IMR-90 (cell line): Measurements from ENCODE around the gene MFAP4. TPM values are rescaled to one million over a fixed set of nuclear protein-coding genes. Genes with fewer than 3 reads are reported as not detected.

Experiments
- ATAC-seq: fragments of 200-7000 bp; cut with Tn5 transposase; 2 replicates; pipeline ENCODE4 v1.9.1; 2020; ENCODE audit warnings: low read depth, mild to moderate bottlenecking, moderate library complexity
- BruUV-seq: library from RNA; stranded (reverse); fragments of 400-500 nt; replicated peaks from 2 replicates; lab custom pipeline; 2021; lab: Mats Ljungman, UMichigan
- CTCF ChIA-PET: fragments of 300-600 bp; formaldehyde crosslinking; extraction: SDS; loops from one replicate; lab custom pipeline; 2021; ENCODE audit warnings: antibody characterized with exemption; lab: Yijun Ruan, JAX
- POLR2A ChIA-PET: fragments of 300-600 bp; sonication (Branson Sonifier 250); formaldehyde crosslinking; loops from one replicate; lab custom pipeline; 2022; ENCODE audit warnings: antibody characterized with exemption; ENCODE audit not compliant: unreplicated experiment; lab: Charles Lee
- DNase-seq: peaks from one replicate; pipeline ENCODE4 v3.0.0; 2013
- H2AFZ ChIP-seq: replicated peaks from 2 replicates; pipeline ENCODE3; 2013; ENCODE audit warnings: low read length, mild to moderate bottlenecking; ENCODE audit not compliant: poor library complexity
- H2AK5ac ChIP-seq: 2 replicates; pipeline ENCODE4 v1.6.1; 2013; ENCODE audit warnings: low read depth, low read length, inconsistent platforms
- H2AK9ac ChIP-seq: replicated peaks from 2 replicates; pipeline ENCODE3; 2013; ENCODE audit warnings: mild to moderate bottlenecking, low read depth, low read length, moderate library complexity; ENCODE audit not compliant: poor library complexity
- H2BK120ac ChIP-seq: 2 replicates; pipeline ENCODE4 v1.6.1; 2013; ENCODE audit warnings: low read depth, low read length, inconsistent platforms
- H2BK15ac ChIP-seq: 3 replicates; pipeline ENCODE4 v1.6.1; 2013; ENCODE audit warnings: low read depth, low read length, inconsistent platforms
- H2BK20ac ChIP-seq: 2 replicates; pipeline ENCODE4 v1.6.1; 2013; ENCODE audit warnings: low read depth, mild to moderate bottlenecking, inconsistent platforms, low read length, moderate library complexity
- H2BK5ac ChIP-seq: 2 replicates; pipeline ENCODE4 v1.6.1; 2013; ENCODE audit warnings: mild to moderate bottlenecking, low read depth, low read length, inconsistent platforms; ENCODE audit not compliant: poor library complexity, severe bottlenecking
- H3K14ac ChIP-seq: replicated peaks from 2 replicates; pipeline ENCODE4 v1.6.1; 2013; ENCODE audit warnings: low read depth, low read length, inconsistent platforms
- H3K18ac ChIP-seq: 2 replicates; pipeline ENCODE4 v1.6.1; 2013; ENCODE audit warnings: low read depth, low read length, control low read depth
- H3K23ac ChIP-seq: 2 replicates; pipeline ENCODE4 v1.6.1; 2013; ENCODE audit warnings: low read depth, low read length, inconsistent platforms
- H3K27ac ChIP-seq: 2 replicates; pipeline ENCODE4 v1.5.1; 2013; ENCODE audit warnings: mild to moderate bottlenecking, control low read depth, low read length; ENCODE audit not compliant: insufficient read depth
- H3K27me3 ChIP-seq: 2 replicates; pipeline ENCODE4 v1.6.1; 2013; ENCODE audit warnings: low read length; ENCODE audit not compliant: control insufficient read depth, insufficient read depth
- H3K36me3 ChIP-seq: 2 replicates; pipeline ENCODE4 v1.6.1; 2013; ENCODE audit warnings: low read length, mixed read lengths; ENCODE audit not compliant: control insufficient read depth, insufficient read depth
- H3K4ac ChIP-seq: 2 replicates; pipeline ENCODE4 v1.6.1; 2013; ENCODE audit warnings: low read depth, low read length, inconsistent platforms
- H3K4me1 ChIP-seq: 2 replicates; pipeline ENCODE4 v1.6.1; 2013; ENCODE audit warnings: low read length, mixed read lengths; ENCODE audit not compliant: control insufficient read depth, insufficient read depth
- H3K4me2 ChIP-seq: 2 replicates; pipeline ENCODE4 v1.6.1; 2013; ENCODE audit warnings: low read depth, mild to moderate bottlenecking, control low read depth, low read length, moderate library complexity
- H3K4me3 ChIP-seq: 2 replicates; pipeline ENCODE4 v1.5.1; 2013; ENCODE audit warnings: low read depth, mild to moderate bottlenecking, control low read depth, low read length, moderate library complexity; ENCODE audit not compliant: insufficient read depth
- H3K56ac ChIP-seq: 2 replicates; pipeline ENCODE4 v1.6.1; 2013; ENCODE audit warnings: low read length, inconsistent platforms; ENCODE audit not compliant: insufficient read depth; ENCODE audit errors: extremely low read depth
- H3K79me1 ChIP-seq, 2 experiments: 2 replicates each; pipeline ENCODE4 v1.6.1; 2013; ENCODE audit warnings: low read length in 2 of 2, inconsistent platforms in 1 of 2, low read depth in 1 of 2
- H3K9ac ChIP-seq: 2 replicates; pipeline ENCODE4 v1.6.1; 2013; ENCODE audit warnings: low read depth, low read length, control low read depth
- H3K9me1 ChIP-seq: 2 replicates; pipeline ENCODE4 v1.6.1; 2013; ENCODE audit warnings: low read length, inconsistent platforms; ENCODE audit not compliant: insufficient read depth
- H3K9me3 ChIP-seq: 2 replicates; pipeline ENCODE4 v1.6.1; 2013; ENCODE audit warnings: low read length; ENCODE audit not compliant: control insufficient read depth, insufficient read depth
- H4K20me1 ChIP-seq: 2 replicates; pipeline ENCODE4 v1.6.1; 2013; ENCODE audit warnings: low read length, inconsistent platforms; ENCODE audit not compliant: insufficient read depth
- H4K5ac ChIP-seq: 2 replicates; pipeline ENCODE4 v1.6.1; 2013; ENCODE audit warnings: mild to moderate bottlenecking, low read depth, low read length, control low read depth
- H4K8ac ChIP-seq, 2 experiments: 2 replicates each; pipeline ENCODE4 v1.6.1; 2013; ENCODE audit warnings: low read depth in 2 of 2, low read length in 2 of 2, control low read depth in 1 of 2, inconsistent platforms in 1 of 2
- H4K91ac ChIP-seq: 2 replicates; pipeline ENCODE4 v1.6.1; 2013; ENCODE audit warnings: low read depth, low read length, inconsistent platforms; ENCODE audit not compliant: insufficient read depth
- CEBPB ChIP-seq: IDR thresholded peaks from 2 replicates; pipeline ENCODE4 v1.6.1; 2012; ENCODE audit warnings: low read depth, low read length, improper control_type of control experiment
- CTCF ChIP-seq: conservative IDR thresholded peaks from 2 replicates; pipeline ENCODE4 v1.5.1; 2012; ENCODE audit warnings: mild to moderate bottlenecking, low read depth, low read length, improper control_type of control experiment
- FOS ChIP-seq: fragments of 150-350 bp; IDR thresholded peaks from 2 replicates; pipeline ENCODE4 v1.6.1; 2016; ENCODE audit warnings: low read depth, low read length
- MAFK ChIP-seq: IDR thresholded peaks from 2 replicates; pipeline ENCODE4 v1.6.1; 2012; ENCODE audit warnings: low read depth, low read length, improper control_type of control experiment
- MAZ ChIP-seq: IDR thresholded peaks from 2 replicates; pipeline ENCODE4 v1.6.1; 2012; ENCODE audit warnings: low read depth, mild to moderate bottlenecking, low read length, improper control_type of control experiment, moderate library complexity, borderline replicate concordance
- MXI1 ChIP-seq: IDR thresholded peaks from 2 replicates; pipeline ENCODE4 v1.6.1; 2012; ENCODE audit warnings: low read depth, mild to moderate bottlenecking, low read length, moderate library complexity, borderline replicate concordance
- POLR2A ChIP-seq: IDR thresholded peaks from 2 replicates; pipeline ENCODE4 v1.6.1; 2012; ENCODE audit warnings: mild to moderate bottlenecking, low read depth, low read length
- RFX5 ChIP-seq: IDR thresholded peaks from 2 replicates; pipeline ENCODE4 v1.8.0; 2012; ENCODE audit warnings: low read depth, mild to moderate bottlenecking, low read length, moderate library complexity
- USF2 ChIP-seq: fragments of 150-350 bp; IDR thresholded peaks from 2 replicates; pipeline ENCODE4 v1.6.1; 2017; ENCODE audit warnings: mild to moderate bottlenecking, antibody characterized with exemption, low read length, low read depth
- WGBS, 2 experiments: methylation state at CpG; one replicate each; pipeline versions ENCODE4 v1.1.5 to v1.1.7; 2013; ENCODE audit warnings: missing lambda C conversion rate in 2 of 2; ENCODE audit not compliant: insufficient read length in 1 of 2; ENCODE audit errors: extremely low coverage in 2 of 2; 5-methylcytosine and 5-hydroxymethylcytosine counted together
- dilution Hi-C: fragments of 300-500 bp; cut with HindIII; formaldehyde crosslinking; loops from one replicate; pipeline ENCODE4 v1.14.3; 2018; ENCODE audit warnings: low sequenced_read_pairs; ENCODE audit not compliant: unreplicated experiment
- in situ Hi-C: fragments of 300-500 bp; cut with MboI; formaldehyde crosslinking; loops from 3 replicates; pipeline ENCODE4 v1.14.3; 2019; ENCODE audit warnings: low sequenced_read_pairs, inconsistent platforms, mixed read lengths
- intact Hi-C: fragments of 100-400 bp; cut with micrococcal nuclease; formaldehyde crosslinking; loops from 2 replicates; pipeline ENCODE4 v1.10.0; 2022
- polyA plus RNA-seq, 3 experiments: library from polyadenylated mRNA; depleted of rRNA; stranded (reverse); fragments of >200 nt; gene quantifications; 2 replicates each; pipeline ENCODE4 v1.2.3, GENCODE V29; 2012; ENCODE audit warnings: low replicate concordance in 1 of 3
- total RNA-seq: library from RNA; depleted of rRNA; stranded (reverse); fragments of >200 nt; gene quantifications from 2 replicates; pipeline ENCODE4 v1.2.3, GENCODE V29; 2012

MFAP4 gene
- total and polyA plus RNA-seq, 2 of the 4 experiments (the other 2 are of a cell fraction): 7.0 to 71.6 TPM

- dilution Hi-C loops: no loop called here
- Histone ChIP-seq H4K5ac (no peak overlapping the region), H2BK120ac (no peak overlapping the region), H3K9ac (no peak overlapping the region), H3K9me3 (no peaks in the 10 kb centered on the region), H4K8ac (no peak overlapping the region), H3K56ac (no peak overlapping the region), H2AK5ac (no peak overlapping the region), H2AFZ (no peak overlapping the region), H3K27me3 (no peaks in the 10 kb centered on the region), H2AK9ac (no peak overlapping the region), H3K9me1 (peaks cover 17% of the 10 kb centered on the region), H3K27ac (no peak overlapping the region), H3K4ac (no peak overlapping the region; the same call in 1 of the 2 replicates), H3K4me1 (peaks cover 21% of the 10 kb centered on the region), H3K4me2 (no peak overlapping the region), H3K36me3 (no peaks in the 10 kb centered on the region), H4K20me1 (no peaks in the 10 kb centered on the region), H3K23ac (no peak overlapping the region), H2BK15ac (no peak overlapping the region), H4K91ac (no peak overlapping the region), H3K79me1 (no peaks in the 10 kb centered on the region), H3K4me3 (no peak overlapping the region), H2BK5ac (no peak overlapping the region), H3K14ac (no peak overlapping the region), H2BK20ac (no peak overlapping the region), H3K18ac (no peak overlapping the region)
- ATAC-seq (no peak), DNase-seq (no peak)
- intact Hi-C loops: no loop called here
- POLR2A ChIA-PET: no interaction called here
- TF ChIP-seq CTCF: no peak
- TF ChIP-seq CEBPB: no peak
- TF ChIP-seq MAFK: no peak
- TF ChIP-seq RFX5: no peak
- no peak for TF ChIP-seq POLR2A
- no peak for TF ChIP-seq USF2
- TF ChIP-seq MXI1: no peak
- no peak for TF ChIP-seq FOS
- no peak for TF ChIP-seq MAZ
- WGBS, 2 experiments: no CpG with 5 or more reads among the region's 7 CpGs
- BruUV-seq: no TSS peak
- CTCF ChIA-PET: no interaction called here
- in situ Hi-C loops: no loop called here
Measured at GRCh38 chr17:19392303-19392702, 5.3 kb upstream of the MFAP4 start.
